HG03064 (cell line): ENCODE measurements around the gene MIPOL1.
"Not testable (repeated sequence)": the region's sequence is repeated elsewhere in the genome, so short reads cannot be mapped to it uniquely, and the experiment has no call there.

ENCODE experiments used
- ATAC-seq: cut with Tn5 transposase; IDR thresholded peaks from one replicate; pipeline ENCODE4 v1.9.1; 2021; ENCODE audit warnings: low read depth; ENCODE audit not compliant: unreplicated experiment

The MIPOL1 gene

GRCh38 chr14:37186865-37187264 is 10.9 kb upstream of the MIPOL1 start:
- ATAC-seq: no peak

- no peak for ATAC-seq
Observed at GRCh38 chr14:37187294-37187693, 10.4 kb upstream of the MIPOL1 start.

GRCh38 chr14:37187840-37188577 is 9.7 kb upstream of the MIPOL1 start:
- ATAC-seq: not testable (repeated sequence)

- ATAC-seq: not testable (repeated sequence)
Observed at GRCh38 chr14:37189733-37190132, 8.0 kb upstream of the MIPOL1 start.

GRCh38 chr14:37194698-37195097 is 3.0 kb upstream of the MIPOL1 start:
- ATAC-seq: no peak

- ATAC-seq: no peak
Observed at GRCh38 chr14:37195327-37195726, 2.4 kb upstream of the MIPOL1 start.

- ATAC-seq: no peak
Observed at GRCh38 chr14:37196604-37197420, 925 bp upstream of the MIPOL1 start.

GRCh38 chr14:37198273-37198598 is 499 bp downstream of the MIPOL1 start:
- no peak for ATAC-seq

- no peak for ATAC-seq
Observed at GRCh38 chr14:37198907-37199306, 1.2 kb downstream of the MIPOL1 start.

GRCh38 chr14:37201724-37202123 is 4.0 kb downstream of the MIPOL1 start:
- ATAC-seq: no peak

- ATAC-seq: no peak
Observed at GRCh38 chr14:37202265-37202664, 4.5 kb downstream of the MIPOL1 start.

- no peak for ATAC-seq
Observed at GRCh38 chr14:37202812-37203211, 5.1 kb downstream of the MIPOL1 start.

- ATAC-seq: no peak
Observed at GRCh38 chr14:37203423-37203822, 5.7 kb downstream of the MIPOL1 start.

GRCh38 chr14:37205623-37206605 is 8.2 kb downstream of the MIPOL1 start:
- ATAC-seq: not testable (repeated sequence)

- ATAC-seq: not testable (repeated sequence)
Observed at GRCh38 chr14:37209617-37210016, 11.9 kb downstream of the MIPOL1 start.

- ATAC-seq: no peak
Observed at GRCh38 chr14:37210448-37210847, 12.7 kb downstream of the MIPOL1 start.

GRCh38 chr14:37213016-37213415 is 15.3 kb downstream of the MIPOL1 start:
- ATAC-seq: no peak

GRCh38 chr14:37215345-37215744 is 17.6 kb downstream of the MIPOL1 start:
- ATAC-seq: no peak

- ATAC-seq: no peak
Observed at GRCh38 chr14:37221073-37221472, 23.3 kb downstream of the MIPOL1 start.

GRCh38 chr14:37223947-37224474 is 26.3 kb downstream of the MIPOL1 start:
- ATAC-seq: no peak

GRCh38 chr14:37225668-37226067 is 27.9 kb downstream of the MIPOL1 start:
- not testable (repeated sequence) for ATAC-seq
